Neural cell (in vitro differentiated cells): ENCODE results near the gene AGPAT3.

Experiments
- CTCF ChIP-seq: fragments of 450-650 bp; IDR thresholded peaks from 2 replicates; pipeline ENCODE4 v1.5.1; 2014; ENCODE audit warnings: antibody characterized with exemption, mild to moderate bottlenecking, moderate library complexity; ENCODE audit not compliant: poor library complexity, severe bottlenecking
- EZH2 ChIP-seq: fragments of 200-600, 300-800 bp; shearing (Covaris generic), sonication (generic); IDR thresholded peaks from 2 replicates; pipeline ENCODE4 v1.6.1; 2014; ENCODE audit warnings: antibody characterized with exemption, low read length, borderline replicate concordance, mild to moderate bottlenecking; ENCODE audit not compliant: insufficient read depth, poor library complexity, severe bottlenecking
- RAD21 ChIP-seq: fragments of 450-650 bp; conservative IDR thresholded peaks from 2 replicates; pipeline ENCODE4 v1.6.1; 2014; ENCODE audit warnings: antibody characterized with exemption, mild to moderate bottlenecking, moderate library complexity

DNA sequence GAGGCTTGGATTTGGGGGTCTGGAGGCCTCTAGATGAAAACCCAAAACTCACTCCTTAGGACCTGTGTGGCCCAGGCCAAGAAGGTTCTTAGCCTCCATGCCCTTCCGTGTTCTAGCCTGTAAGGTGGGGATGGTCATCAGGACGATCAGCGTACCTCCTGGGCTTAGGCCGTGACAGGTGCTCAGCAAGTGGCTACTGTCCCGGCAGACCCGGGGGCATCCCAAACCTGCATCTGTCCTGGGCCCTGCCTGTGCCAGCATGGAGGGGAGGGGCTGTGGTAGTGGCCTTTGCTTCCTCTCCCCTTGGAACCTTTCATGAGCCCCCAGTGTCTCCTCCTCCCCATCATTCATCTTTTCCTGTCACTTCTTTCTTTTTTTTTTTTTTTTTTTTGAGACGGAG lies 124.4 kb downstream of the AGPAT3 start:
- TF ChIP-seq CTCF (no peak), RAD21 (no peak), EZH2 (no peak)
